IMR-90 (cell line): ENCODE data around the gene PNPLA5. TPM values are rescaled to one million over a fixed set of nuclear protein-coding genes. Genes with fewer than 3 reads are reported as not detected.

Source experiments
- ATAC-seq: fragments of 200-7000 bp; cut with Tn5 transposase; 2 replicates; pipeline ENCODE4 v1.9.1; 2020; ENCODE audit warnings: low read depth, mild to moderate bottlenecking, moderate library complexity
- BruUV-seq: library from RNA; stranded (reverse); fragments of 400-500 nt; replicated peaks from 2 replicates; lab custom pipeline; 2021; lab: Mats Ljungman, UMichigan
- CTCF ChIA-PET: fragments of 300-600 bp; formaldehyde crosslinking; extraction: SDS; loops from one replicate; lab custom pipeline; 2021; ENCODE audit warnings: antibody characterized with exemption; lab: Yijun Ruan, JAX
- POLR2A ChIA-PET: fragments of 300-600 bp; sonication (Branson Sonifier 250); formaldehyde crosslinking; loops from one replicate; lab custom pipeline; 2022; ENCODE audit warnings: antibody characterized with exemption; ENCODE audit not compliant: unreplicated experiment; lab: Charles Lee
- DNase-seq: peaks from one replicate; pipeline ENCODE4 v3.0.0; 2013
- H2AFZ ChIP-seq: replicated peaks from 2 replicates; pipeline ENCODE3; 2013; ENCODE audit warnings: low read length, mild to moderate bottlenecking; ENCODE audit not compliant: poor library complexity
- H2AK5ac ChIP-seq: 2 replicates; pipeline ENCODE4 v1.6.1; 2013; ENCODE audit warnings: low read depth, low read length, inconsistent platforms
- H2AK9ac ChIP-seq: replicated peaks from 2 replicates; pipeline ENCODE3; 2013; ENCODE audit warnings: mild to moderate bottlenecking, low read depth, low read length, moderate library complexity; ENCODE audit not compliant: poor library complexity
- H2BK120ac ChIP-seq: 2 replicates; pipeline ENCODE4 v1.6.1; 2013; ENCODE audit warnings: low read depth, low read length, inconsistent platforms
- H2BK15ac ChIP-seq: 3 replicates; pipeline ENCODE4 v1.6.1; 2013; ENCODE audit warnings: low read depth, low read length, inconsistent platforms
- H2BK20ac ChIP-seq: 2 replicates; pipeline ENCODE4 v1.6.1; 2013; ENCODE audit warnings: low read depth, mild to moderate bottlenecking, inconsistent platforms, low read length, moderate library complexity
- H2BK5ac ChIP-seq: 2 replicates; pipeline ENCODE4 v1.6.1; 2013; ENCODE audit warnings: mild to moderate bottlenecking, low read depth, low read length, inconsistent platforms; ENCODE audit not compliant: poor library complexity, severe bottlenecking
- H3K14ac ChIP-seq: replicated peaks from 2 replicates; pipeline ENCODE4 v1.6.1; 2013; ENCODE audit warnings: low read depth, low read length, inconsistent platforms
- H3K18ac ChIP-seq: 2 replicates; pipeline ENCODE4 v1.6.1; 2013; ENCODE audit warnings: low read depth, low read length, control low read depth
- H3K23ac ChIP-seq: 2 replicates; pipeline ENCODE4 v1.6.1; 2013; ENCODE audit warnings: low read depth, low read length, inconsistent platforms
- H3K27ac ChIP-seq: 2 replicates; pipeline ENCODE4 v1.5.1; 2013; ENCODE audit warnings: mild to moderate bottlenecking, control low read depth, low read length; ENCODE audit not compliant: insufficient read depth
- H3K27me3 ChIP-seq: 2 replicates; pipeline ENCODE4 v1.6.1; 2013; ENCODE audit warnings: low read length; ENCODE audit not compliant: control insufficient read depth, insufficient read depth
- H3K36me3 ChIP-seq: 2 replicates; pipeline ENCODE4 v1.6.1; 2013; ENCODE audit warnings: low read length, mixed read lengths; ENCODE audit not compliant: control insufficient read depth, insufficient read depth
- H3K4ac ChIP-seq: 2 replicates; pipeline ENCODE4 v1.6.1; 2013; ENCODE audit warnings: low read depth, low read length, inconsistent platforms
- H3K4me1 ChIP-seq: 2 replicates; pipeline ENCODE4 v1.6.1; 2013; ENCODE audit warnings: low read length, mixed read lengths; ENCODE audit not compliant: control insufficient read depth, insufficient read depth
- H3K4me2 ChIP-seq: 2 replicates; pipeline ENCODE4 v1.6.1; 2013; ENCODE audit warnings: low read depth, mild to moderate bottlenecking, control low read depth, low read length, moderate library complexity
- H3K4me3 ChIP-seq: 2 replicates; pipeline ENCODE4 v1.5.1; 2013; ENCODE audit warnings: low read depth, mild to moderate bottlenecking, control low read depth, low read length, moderate library complexity; ENCODE audit not compliant: insufficient read depth
- H3K56ac ChIP-seq: 2 replicates; pipeline ENCODE4 v1.6.1; 2013; ENCODE audit warnings: low read length, inconsistent platforms; ENCODE audit not compliant: insufficient read depth; ENCODE audit errors: extremely low read depth
- H3K79me1 ChIP-seq, 2 experiments: 2 replicates each; pipeline ENCODE4 v1.6.1; 2013; ENCODE audit warnings: low read length in 2 of 2, inconsistent platforms in 1 of 2, low read depth in 1 of 2
- H3K9ac ChIP-seq: 2 replicates; pipeline ENCODE4 v1.6.1; 2013; ENCODE audit warnings: low read depth, low read length, control low read depth
- H3K9me1 ChIP-seq: 2 replicates; pipeline ENCODE4 v1.6.1; 2013; ENCODE audit warnings: low read length, inconsistent platforms; ENCODE audit not compliant: insufficient read depth
- H3K9me3 ChIP-seq: 2 replicates; pipeline ENCODE4 v1.6.1; 2013; ENCODE audit warnings: low read length; ENCODE audit not compliant: control insufficient read depth, insufficient read depth
- H4K20me1 ChIP-seq: 2 replicates; pipeline ENCODE4 v1.6.1; 2013; ENCODE audit warnings: low read length, inconsistent platforms; ENCODE audit not compliant: insufficient read depth
- H4K5ac ChIP-seq: 2 replicates; pipeline ENCODE4 v1.6.1; 2013; ENCODE audit warnings: mild to moderate bottlenecking, low read depth, low read length, control low read depth
- H4K8ac ChIP-seq, 2 experiments: 2 replicates each; pipeline ENCODE4 v1.6.1; 2013; ENCODE audit warnings: low read depth in 2 of 2, low read length in 2 of 2, control low read depth in 1 of 2, inconsistent platforms in 1 of 2
- H4K91ac ChIP-seq: 2 replicates; pipeline ENCODE4 v1.6.1; 2013; ENCODE audit warnings: low read depth, low read length, inconsistent platforms; ENCODE audit not compliant: insufficient read depth
- FOS ChIP-seq: fragments of 150-350 bp; IDR thresholded peaks from 2 replicates; pipeline ENCODE4 v1.6.1; 2016; ENCODE audit warnings: low read depth, low read length
- MAFK ChIP-seq: IDR thresholded peaks from 2 replicates; pipeline ENCODE4 v1.6.1; 2012; ENCODE audit warnings: low read depth, low read length, improper control_type of control experiment
- WGBS, 2 experiments: methylation state at CpG; one replicate each; pipeline versions ENCODE4 v1.1.5 to v1.1.7; 2013; ENCODE audit warnings: missing lambda C conversion rate in 2 of 2; ENCODE audit not compliant: insufficient read length in 1 of 2; ENCODE audit errors: extremely low coverage in 2 of 2; 5-methylcytosine and 5-hydroxymethylcytosine counted together
- dilution Hi-C: fragments of 300-500 bp; cut with HindIII; formaldehyde crosslinking; loops from one replicate; pipeline ENCODE4 v1.14.3; 2018; ENCODE audit warnings: low sequenced_read_pairs; ENCODE audit not compliant: unreplicated experiment
- in situ Hi-C: fragments of 300-500 bp; cut with MboI; formaldehyde crosslinking; loops from 3 replicates; pipeline ENCODE4 v1.14.3; 2019; ENCODE audit warnings: low sequenced_read_pairs, inconsistent platforms, mixed read lengths
- intact Hi-C: fragments of 100-400 bp; cut with micrococcal nuclease; formaldehyde crosslinking; loops from 2 replicates; pipeline ENCODE4 v1.10.0; 2022
- polyA plus RNA-seq, 3 experiments: library from polyadenylated mRNA; depleted of rRNA; stranded (reverse); fragments of >200 nt; gene quantifications; 2 replicates each; pipeline ENCODE4 v1.2.3, GENCODE V29; 2012; ENCODE audit warnings: low replicate concordance in 1 of 3
- total RNA-seq: library from RNA; depleted of rRNA; stranded (reverse); fragments of >200 nt; gene quantifications from 2 replicates; pipeline ENCODE4 v1.2.3, GENCODE V29; 2012

Gene PNPLA5
- total and polyA plus RNA-seq, 2 of the 4 experiments (the other 2 are of a cell fraction), result 0.18 to 0.44 TPM

DNA sequence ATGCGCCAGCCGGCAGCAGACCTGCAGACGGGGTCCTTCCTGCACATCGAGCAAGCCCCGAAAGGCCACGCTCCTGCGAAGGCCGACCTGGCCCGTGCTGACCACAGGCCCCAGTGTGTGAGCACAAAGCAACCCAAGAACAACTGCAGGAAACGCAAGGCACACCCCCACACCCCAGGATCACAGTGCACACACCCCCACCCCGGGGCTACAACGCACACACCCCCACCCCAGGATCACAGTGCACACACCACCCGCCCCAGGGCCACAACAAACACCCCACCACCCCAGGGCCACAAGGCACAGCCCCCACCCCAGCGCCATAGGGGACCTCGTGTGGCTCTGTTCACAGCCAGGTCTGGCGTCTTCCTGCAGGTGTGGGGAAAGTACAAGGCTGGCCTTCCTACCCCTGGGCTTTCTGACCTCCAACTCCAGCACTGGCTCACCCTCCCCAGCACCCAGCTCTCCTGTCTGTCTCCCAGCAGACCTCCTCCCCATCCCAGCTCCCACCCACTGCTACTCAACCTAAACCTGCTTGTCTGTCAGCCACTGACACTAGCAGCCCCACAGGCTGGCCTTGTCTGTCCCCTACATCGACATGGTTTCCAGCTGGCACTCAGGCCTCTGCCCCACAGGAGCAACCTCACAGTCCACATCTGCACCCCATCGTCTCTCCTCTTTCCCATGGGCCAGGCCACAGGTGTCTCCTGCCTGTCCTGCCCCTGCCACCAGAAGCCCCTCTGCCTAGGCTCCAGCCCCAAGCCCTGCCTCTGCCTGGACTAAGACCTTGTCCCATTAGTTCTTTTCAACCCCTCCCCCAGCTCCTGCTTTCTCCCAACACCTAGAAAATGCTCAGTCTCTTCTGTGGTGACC lies 59.2 kb downstream of the PNPLA5 start:
- H2AK9ac ChIP-seq, result no peak overlapping the region
- no peak overlapping the region for H2BK120ac ChIP-seq
- no peak overlapping the region for H2BK15ac ChIP-seq
- H3K27me3 ChIP-seq, result no peaks in the 10 kb centered on the region; the same call in 1 of the 2 replicates
- ChIA-PET POLR2A (no interaction called here), CTCF (no interaction called here)
- peaks cover 31% of the 10 kb centered on the region for H3K4me1 ChIP-seq
- no peaks in the 10 kb centered on the region; the same call in 1 of the 2 replicates for H4K20me1 ChIP-seq
- H3K9me3 ChIP-seq, result no peaks in the 10 kb centered on the region
- no peak overlapping the region for H3K4me2 ChIP-seq
- peaks cover 7% of the 10 kb centered on the region; the same call in 1 of the 2 replicates for H3K36me3 ChIP-seq
- WGBS, 2 experiments, result 73% methylated on average over 2 of the region's 18 CpGs; no CpG with 5 or more reads in 1 of the 2 experiments
- no peak overlapping the region for H3K14ac ChIP-seq
- TF ChIP-seq MAFK (no peak), FOS (no peak)
- H3K27ac ChIP-seq, result no peak overlapping the region
- H3K4ac ChIP-seq, result no peak overlapping the region
- H2AFZ ChIP-seq, result peak overlapping the region; percentile 43
- intact Hi-C loops (no loop called here), in situ Hi-C loops (no loop called here), dilution Hi-C loops (no loop called here)
- no peaks in the 10 kb centered on the region for H3K79me1 ChIP-seq
- ATAC-seq (no peak), DNase-seq (no peak)
- H2AK5ac ChIP-seq, result no peak overlapping the region
- H3K18ac ChIP-seq, result no peak overlapping the region
- no peak overlapping the region for H4K5ac ChIP-seq
- H3K4me3 ChIP-seq, result no peak overlapping the region
- H2BK20ac ChIP-seq, result no peak overlapping the region
- no peak overlapping the region for H3K56ac ChIP-seq
- H4K8ac ChIP-seq, result no peak overlapping the region
- no peak overlapping the region for H3K23ac ChIP-seq
- no TSS peak for BruUV-seq
- peaks cover 13% of the 10 kb centered on the region for H3K9me1 ChIP-seq
- H4K91ac ChIP-seq, result no peak overlapping the region
- no peak overlapping the region for H2BK5ac ChIP-seq
- H3K9ac ChIP-seq, result no peak overlapping the region
